Fibroblast of lung (primary cell): ENCODE measurements around the gene MINDY1. TPM values are rescaled to one million over a fixed set of nuclear protein-coding genes. Genes with fewer than 3 reads are reported as not detected.

ENCODE experiments used
- DNase-seq, 2 donors: peaks; one replicate each; pipeline versions ENCODE4 v3.0.0 to v3.0.0-alpha.2; 2010; ENCODE audit warnings: low read depth in 2 of 2
- H2AFZ ChIP-seq: 2 replicates; pipeline ENCODE4 v1.5.1; 2012; ENCODE audit warnings: low read length, control low read depth, inconsistent platforms
- H3K27ac ChIP-seq: 2 replicates; pipeline ENCODE4 v1.5.1; 2011; ENCODE audit warnings: low read length, control low read depth; ENCODE audit not compliant: insufficient read depth
- H3K27me3 ChIP-seq: 2 replicates; pipeline ENCODE4 v1.5.1; 2011; ENCODE audit warnings: mild to moderate bottlenecking, low read length; ENCODE audit not compliant: control insufficient read depth, insufficient read depth
- H3K36me3 ChIP-seq: 2 replicates; pipeline ENCODE4 v1.5.1; 2011; ENCODE audit warnings: low read length; ENCODE audit not compliant: control insufficient read depth, insufficient read depth
- H3K4me1 ChIP-seq: 2 replicates; pipeline ENCODE4 v1.5.1; 2011; ENCODE audit warnings: low read length; ENCODE audit not compliant: control insufficient read depth, insufficient read depth; ENCODE audit errors: extremely low read depth
- H3K4me2 ChIP-seq: 2 replicates; pipeline ENCODE4 v1.5.1; 2011; ENCODE audit warnings: low read length, control low read depth; ENCODE audit not compliant: insufficient read depth; ENCODE audit errors: extremely low read depth
- H3K4me3 ChIP-seq, 4 experiments: fragments of 200-600 bp in 1 of 4; sonication (generic) in 1 of 4; replicated peaks in 1 of 4; 2 replicates each; pipeline ENCODE4 v1.5.1; 2011 to 2016; ENCODE audit warnings: low read length in 4 of 4, low read depth in 3 of 4, mild to moderate bottlenecking in 3 of 4, control low read depth in 2 of 4, inconsistent platforms in 1 of 4, mixed read lengths in 1 of 4; ENCODE audit not compliant: insufficient read depth in 1 of 4; ENCODE audit errors: control extremely low read depth in 1 of 4
- H3K79me2 ChIP-seq: 2 replicates; pipeline ENCODE4 v1.5.1; 2012; ENCODE audit warnings: mild to moderate bottlenecking, low read length, inconsistent platforms; ENCODE audit not compliant: control insufficient read depth, insufficient read depth
- H3K9ac ChIP-seq: 2 replicates; pipeline ENCODE4 v1.5.1; 2011; ENCODE audit warnings: mild to moderate bottlenecking, low read length, control low read depth; ENCODE audit not compliant: insufficient read depth
- H3K9me3 ChIP-seq: 2 replicates; pipeline ENCODE4 v1.5.1; 2012; ENCODE audit warnings: low read depth, low read length; ENCODE audit not compliant: control insufficient read depth, insufficient read depth
- H4K20me1 ChIP-seq: 2 replicates; pipeline ENCODE4 v1.5.1; 2011; ENCODE audit warnings: low read length; ENCODE audit not compliant: control insufficient read depth, insufficient read depth; ENCODE audit errors: extremely low read depth
- CTCF ChIP-seq, 2 donors: IDR thresholded peaks in 1 of 2; conservative IDR thresholded peaks in 1 of 2; 1 replicate in 1 of 2; 2 replicates in 1 of 2; pipeline ENCODE4 v1.5.1; 2011 to 2012; ENCODE audit warnings: low read length in 2 of 2, control low read depth in 1 of 2, inconsistent platforms in 1 of 2, low read depth in 1 of 2, mild to moderate bottlenecking in 1 of 2
- EZH2 ChIP-seq: IDR thresholded peaks from 2 replicates; pipeline ENCODE4 v1.5.1; 2012; ENCODE audit warnings: low read length, control low read depth, mild to moderate bottlenecking; ENCODE audit errors: missing control alignments
- polyA plus RNA-seq, 2 donors: library from polyadenylated mRNA; depleted of rRNA in 1 of 2; stranded (reverse) in 1 of 2; unstranded in 1 of 2; fragments of >200 nt; gene quantifications; 2 replicates each; pipeline ENCODE4 v1.2.1, GENCODE V29; 2011 to 2012; ENCODE audit warnings: missing spikeins in 1 of 2
- total RNA-seq: library from RNA; depleted of rRNA; stranded (reverse); fragments of >200 nt; gene quantifications from 2 replicates; pipeline ENCODE4 v1.2.1, GENCODE V29; 2014

Gene MINDY1
- total and polyA plus RNA-seq, 2 donors (not counting 1 experiment from before 2014, with no cell fraction given) = 11.7 to 17.3 TPM

DNA sequence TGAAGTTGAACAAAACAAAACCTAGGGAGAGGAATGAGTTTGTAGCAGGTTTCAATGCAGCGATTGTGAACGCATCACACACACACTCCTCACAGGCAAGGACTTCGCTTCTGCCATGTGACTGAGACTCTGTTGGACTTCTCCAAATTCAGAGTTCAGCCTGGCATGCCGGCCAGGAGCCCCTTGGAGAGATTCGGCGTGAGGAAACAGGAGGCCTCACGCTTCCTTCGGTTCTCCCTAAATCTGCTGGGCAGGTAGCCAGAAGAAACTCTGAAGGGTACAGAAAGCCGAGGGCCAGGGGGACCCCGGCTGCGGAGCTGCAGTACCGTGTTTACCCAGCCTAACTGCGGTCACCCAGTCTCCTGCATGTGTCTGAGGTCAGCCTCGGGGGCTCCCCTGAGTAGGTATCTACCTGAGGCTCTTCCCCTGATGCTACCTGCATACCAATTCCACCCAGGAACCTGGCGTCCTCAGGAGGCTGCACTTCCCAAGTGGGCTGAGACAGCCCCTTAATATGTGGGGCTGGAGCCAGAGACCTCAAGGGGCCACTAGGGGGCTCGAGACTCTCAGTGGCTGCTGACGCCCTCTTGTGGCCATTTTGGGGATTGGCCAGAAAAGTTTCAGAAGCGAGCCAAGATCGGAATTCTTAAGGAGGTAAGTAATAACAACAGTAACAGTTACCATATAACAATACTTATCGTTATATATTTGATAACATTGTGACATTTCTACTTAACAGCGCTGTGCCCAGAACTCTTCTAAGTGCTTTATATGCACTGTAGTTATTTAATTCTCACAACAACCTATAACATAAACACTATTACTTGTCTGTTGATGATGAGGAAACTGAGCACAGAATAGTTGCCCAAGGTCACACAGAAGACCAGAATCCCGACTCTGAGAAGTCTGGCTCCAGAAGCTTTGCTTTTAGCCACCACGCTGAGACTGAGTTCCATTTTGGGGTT lies 27.3 kb downstream of the MINDY1 start:
- Histone ChIP-seq H3K4me1 (peaks cover 12% of the 10 kb centered on the region), H3K79me2 (no peaks in the 10 kb centered on the region), H3K9me3 (no peaks in the 10 kb centered on the region), H2AFZ (peak overlapping the region; percentile 70), H4K20me1 (no peaks in the 10 kb centered on the region), H3K27me3 (no peaks in the 10 kb centered on the region), H3K4me3 (no peak overlapping the region), H3K36me3 (no peaks in the 10 kb centered on the region), H3K4me2 (peak overlapping the region; percentile 59), H3K9ac (no peak overlapping the region), H3K27ac (no peak overlapping the region)
- peak; percentile 78 to 89 for DNase-seq
- TF ChIP-seq CTCF (conservative IDR thresholded peaks at IDR 0.05 in 1 of 2, IDR thresholded peaks at IDR 0.05 in 1 of 2; ENCODE audit: low read depth in 1 of 2, low read length in 2 of 2) (peak; percentile 100), EZH2 (no peak)

DNA sequence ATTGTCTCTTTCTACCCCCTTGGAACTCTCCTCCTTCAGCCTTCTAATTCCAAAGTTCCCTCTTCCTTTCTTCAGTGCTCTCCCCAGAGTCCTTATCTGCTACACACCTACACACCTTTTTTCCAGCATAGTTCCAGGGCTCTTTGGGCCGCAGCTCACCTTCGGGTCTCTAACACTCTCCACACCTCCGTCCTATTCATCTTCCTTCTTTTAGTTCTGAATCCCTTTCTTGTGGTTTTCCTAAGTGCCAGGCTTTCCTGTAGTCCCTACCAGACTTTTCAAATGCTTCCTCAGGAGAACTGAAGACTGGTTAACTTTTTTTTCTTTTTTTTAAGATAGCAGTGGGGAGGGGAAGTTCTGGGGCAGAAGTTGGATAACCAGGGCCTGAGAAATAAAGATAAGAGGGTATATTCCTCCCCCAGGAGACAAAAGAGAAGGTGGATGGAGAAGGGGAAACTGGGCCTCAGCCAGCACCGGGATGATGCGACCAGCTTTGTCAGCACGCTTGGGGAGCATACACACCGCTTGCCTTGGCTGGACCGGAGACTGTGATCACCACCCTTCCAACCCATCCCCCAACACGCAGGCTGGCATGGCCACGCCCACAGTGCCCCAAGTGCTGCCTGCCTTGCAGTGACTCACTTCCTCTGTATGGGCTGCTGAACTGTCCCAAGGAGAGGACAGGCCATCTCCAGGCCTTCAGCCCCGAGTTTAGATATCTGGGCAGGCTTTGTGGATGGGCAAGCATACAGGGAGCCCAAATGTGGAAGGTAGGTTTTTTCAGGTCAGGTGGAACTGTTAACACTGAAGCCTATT lies 29.6 kb downstream of the MINDY1 start:
- no peaks in the 10 kb centered on the region for H3K36me3 ChIP-seq
- peak overlapping the region; percentile 68 for H3K4me2 ChIP-seq
- peaks cover 21% of the 10 kb centered on the region for H3K4me1 ChIP-seq
- peak overlapping the region; percentile 32 for H3K27ac ChIP-seq
- no peaks in the 10 kb centered on the region for H4K20me1 ChIP-seq
- peak overlapping the region; percentile 41 for H2AFZ ChIP-seq
- H3K79me2 ChIP-seq = peaks cover 21% of the 10 kb centered on the region
- no peak overlapping the region for H3K4me3 ChIP-seq
- H3K27me3 ChIP-seq = no peaks in the 10 kb centered on the region
- DNase-seq = no peak
- H3K9ac ChIP-seq = no peak overlapping the region
- no peaks in the 10 kb centered on the region for H3K9me3 ChIP-seq
- TF ChIP-seq CTCF (conservative IDR thresholded peaks at IDR 0.05 in 1 of 2, IDR thresholded peaks at IDR 0.05 in 1 of 2; ENCODE audit: low read depth in 1 of 2, low read length in 2 of 2) (no peak), EZH2 (no peak)

GRCh38 chr1:150976401-150976821 lies 30.3 kb downstream of the MINDY1 start:
- no peaks in the 10 kb centered on the region for H3K27me3 ChIP-seq
- no peaks in the 10 kb centered on the region for H3K36me3 ChIP-seq
- no peak overlapping the region for H3K4me3 ChIP-seq
- no peak overlapping the region for H3K4me2 ChIP-seq
- H2AFZ ChIP-seq = no peak overlapping the region
- TF ChIP-seq CTCF (conservative IDR thresholded peaks at IDR 0.05 in 1 of 2, IDR thresholded peaks at IDR 0.05 in 1 of 2; ENCODE audit: low read depth in 1 of 2, low read length in 2 of 2) (no peak), EZH2 (no peak)
- DNase-seq = no peak
- no peak overlapping the region for H3K9ac ChIP-seq
- no peaks in the 10 kb centered on the region for H4K20me1 ChIP-seq
- H3K79me2 ChIP-seq = peaks cover 28% of the 10 kb centered on the region
- no peaks in the 10 kb centered on the region for H3K9me3 ChIP-seq
- H3K27ac ChIP-seq = no peak overlapping the region
- peaks cover 27% of the 10 kb centered on the region for H3K4me1 ChIP-seq
